ENCODE data around the gene RHOBTB3.

- TF ChIP-seq CTCF (IDR thresholded peaks at IDR 0.05 in 2 of 3, conservative IDR thresholded peaks at IDR 0.05 in 1 of 3; ENCODE audit: borderline replicate concordance in 1 of 3, insufficient read depth in 1 of 3, low read depth in 2 of 3, low read length in 2 of 3) (no peak), MAX (IDR thresholded peaks at IDR 0.05) (no peak), SP1 (IDR thresholded peaks at IDR 0.05; ENCODE audit: low read depth) (no peak), EZH2 (IDR thresholded peaks at IDR 0.05) (no peak), FOSL1 (IDR thresholded peaks at IDR 0.05; ENCODE audit: low read depth) (no peak), JUND (IDR thresholded peaks at IDR 0.05) (no peak), ZNF274 (IDR thresholded peaks at IDR 0.05; ENCODE audit: low read depth, low read length) (no peak), POLR2A (IDR thresholded peaks at IDR 0.05; ENCODE audit: borderline replicate concordance, extremely low read depth, insufficient read depth, insufficient read length) (no peak), REST (IDR thresholded peaks at IDR 0.05; ENCODE audit: low read depth) (no peak)
- TF ChIP-seq, protein P1, sequence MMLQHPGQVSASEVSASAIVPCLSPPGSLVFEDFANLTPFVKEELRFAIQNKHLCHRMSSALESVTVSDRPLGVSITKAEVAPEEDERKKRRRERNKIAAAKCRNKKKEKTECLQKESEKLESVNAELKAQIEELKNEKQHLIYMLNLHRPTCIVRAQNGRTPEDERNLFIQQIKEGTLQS (IDR thresholded peaks at IDR 0.05), result no peak
These were observed 57.4 kb downstream of the RHOBTB3 start for GRCh38 chr5:95788493-95788892.
